HG02642 (cell line): ENCODE results near the gene ZNHIT6.

Experiments
- ATAC-seq: cut with Tn5 transposase; IDR thresholded peaks from one replicate; pipeline ENCODE4 v1.9.1; 2021; ENCODE audit warnings: mild to moderate bottlenecking; ENCODE audit not compliant: unreplicated experiment, poor library complexity

ZNHIT6 gene

GRCh38 chr1:85601901-85602300 is 106.3 kb downstream of the ZNHIT6 start:
- ATAC-seq = no peak

GRCh38 chr1:85599681-85600080 is 108.6 kb downstream of the ZNHIT6 start:
- ATAC-seq = no peak
